Prostate gland (tissue), 2 donors: Measurements from ENCODE around the gene MYBPH.

Experiments
- CTCF ChIP-seq, 4 experiments: fragments of 200-600 bp in 2 of 4; fragments of 450-650 bp in 2 of 4; sonication (generic) in 2 of 4; IDR thresholded peaks; 1 replicate in 3 of 4; 2 replicates in 1 of 4; pipeline ENCODE4 v1.5.1; 2016 to 2019; ENCODE audit warnings: antibody characterized with exemption in 4 of 4, mild to moderate bottlenecking in 2 of 4, moderate library complexity in 2 of 4
- POLR2A ChIP-seq: fragments of 450-650 bp; IDR thresholded peaks from one replicate; pipeline ENCODE4 v1.6.1; 2016; ENCODE audit warnings: antibody characterized with exemption, mild to moderate bottlenecking

- TF ChIP-seq POLR2A (no peak), CTCF (IDR thresholded peaks at IDR 0.05) (peak; percentile 45 to 81 (median 62))
Observed at GRCh38 chr1:203172184-203173010, 3.2 kb downstream of the MYBPH start.
